ENCODE data around the gene HMHB1.

HMHB1 gene

GRCh38 chr5:143828710-143829109 lies 16.7 kb downstream of the HMHB1 start:
- no peak overlapping the region for H3K4me3 ChIP-seq (ENCODE audit: low read depth, low read length)

GRCh38 chr5:143833177-143833576 lies 21.2 kb downstream of the HMHB1 start:
- DNase-seq: no peak
- TF ChIP-seq, protein P1, sequence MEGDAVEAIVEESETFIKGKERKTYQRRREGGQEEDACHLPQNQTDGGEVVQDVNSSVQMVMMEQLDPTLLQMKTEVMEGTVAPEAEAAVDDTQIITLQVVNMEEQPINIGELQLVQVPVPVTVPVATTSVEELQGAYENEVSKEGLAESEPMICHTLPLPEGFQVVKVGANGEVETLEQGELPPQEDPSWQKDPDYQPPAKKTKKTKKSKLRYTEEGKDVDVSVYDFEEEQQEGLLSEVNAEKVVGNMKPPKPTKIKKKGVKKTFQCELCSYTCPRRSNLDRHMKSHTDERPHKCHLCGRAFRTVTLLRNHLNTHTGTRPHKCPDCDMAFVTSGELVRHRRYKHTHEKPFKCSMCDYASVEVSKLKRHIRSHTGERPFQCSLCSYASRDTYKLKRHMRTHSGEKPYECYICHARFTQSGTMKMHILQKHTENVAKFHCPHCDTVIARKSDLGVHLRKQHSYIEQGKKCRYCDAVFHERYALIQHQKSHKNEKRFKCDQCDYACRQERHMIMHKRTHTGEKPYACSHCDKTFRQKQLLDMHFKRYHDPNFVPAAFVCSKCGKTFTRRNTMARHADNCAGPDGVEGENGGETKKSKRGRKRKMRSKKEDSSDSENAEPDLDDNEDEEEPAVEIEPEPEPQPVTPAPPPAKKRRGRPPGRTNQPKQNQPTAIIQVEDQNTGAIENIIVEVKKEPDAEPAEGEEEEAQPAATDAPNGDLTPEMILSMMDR (IDR thresholded peaks at IDR 0.05; ENCODE audit: low read depth, low read length): no peak
- Histone ChIP-seq H3K36me3 (no peaks in the 10 kb centered on the region), H3K4me1 (no peaks in the 10 kb centered on the region), H3K4me3 (ENCODE audit: low read depth, low read length) (no peak overlapping the region), H3K9me3 (no peaks in the 10 kb centered on the region), H3K27me3 (no peaks in the 10 kb centered on the region)

More at GRCh38 chr5:143828710-143829109, 16.7 kb downstream of the HMHB1 start:
- TF ChIP-seq, protein P1 (IDR thresholded peaks at IDR 0.05; ENCODE audit: low read depth, low read length): no peak
- no peak for DNase-seq
- no peaks in the 10 kb centered on the region for H3K9me3 ChIP-seq
- no peaks in the 10 kb centered on the region; the same call in 1 of the 2 replicates for H3K27me3 ChIP-seq
- no peaks in the 10 kb centered on the region for H3K36me3 ChIP-seq
- no peaks in the 10 kb centered on the region; the same call in 1 of the 2 replicates for H3K4me1 ChIP-seq

DNA sequence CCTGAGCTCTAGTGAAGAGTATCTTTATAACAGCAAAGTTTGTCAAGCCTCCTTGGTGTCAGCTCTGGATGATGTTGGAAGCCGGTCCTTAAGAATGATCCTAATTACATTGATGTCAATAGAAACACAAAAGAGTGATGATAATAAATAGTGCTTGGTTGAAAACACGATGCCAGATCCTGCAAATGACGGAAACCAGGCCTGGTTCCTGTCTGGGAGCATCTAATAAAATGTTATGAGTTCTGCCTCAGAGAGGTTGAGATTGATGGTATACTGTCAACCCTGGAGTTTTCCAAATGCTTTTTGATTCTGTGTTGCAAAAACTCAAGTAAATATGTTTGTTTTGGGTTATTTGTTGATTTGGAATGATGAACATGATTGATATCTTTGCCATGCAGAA lies 23.3 kb downstream of the HMHB1 start:
- no peaks in the 10 kb centered on the region for H3K27me3 ChIP-seq
- no peaks in the 10 kb centered on the region for H3K36me3 ChIP-seq
- H3K4me3 ChIP-seq (ENCODE audit: low read depth, low read length): no peak overlapping the region
- H3K9me3 ChIP-seq: no peaks in the 10 kb centered on the region
- no peak for DNase-seq
- TF ChIP-seq, protein P1 (IDR thresholded peaks at IDR 0.05; ENCODE audit: low read depth, low read length): no peak
- no peaks in the 10 kb centered on the region for H3K4me1 ChIP-seq

DNA sequence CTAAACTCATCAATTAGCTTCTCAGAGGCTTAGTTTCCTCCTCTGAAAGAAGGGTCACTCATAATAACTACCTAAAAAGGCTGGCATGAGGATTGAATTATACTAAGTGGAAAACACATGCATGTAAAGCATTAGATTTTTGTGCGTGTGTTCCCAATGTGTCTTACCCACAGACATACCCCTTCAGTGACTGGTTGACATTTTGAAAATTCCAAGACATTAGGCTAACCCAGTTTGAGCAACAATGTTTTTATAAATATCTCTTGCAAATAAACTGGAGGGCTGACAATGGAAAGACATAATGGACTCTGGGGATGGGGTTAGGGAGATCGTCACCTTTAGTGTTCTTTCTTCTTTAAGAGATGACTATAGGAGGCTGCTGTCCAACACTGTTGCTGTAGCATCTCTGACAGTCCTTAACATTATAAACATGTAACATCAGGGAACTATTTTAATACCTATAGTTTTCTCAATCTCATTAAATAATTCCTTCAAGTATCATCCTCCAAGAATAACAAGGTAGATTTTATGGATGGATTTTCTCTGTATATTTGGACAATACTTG lies 24.3 kb downstream of the HMHB1 start:
- TF ChIP-seq, protein P1 (IDR thresholded peaks at IDR 0.05; ENCODE audit: low read depth, low read length): no peak
- no peaks in the 10 kb centered on the region for H3K27me3 ChIP-seq
- H3K4me3 ChIP-seq (ENCODE audit: low read depth, low read length): no peak overlapping the region
- DNase-seq: no peak
- no peaks in the 10 kb centered on the region for H3K4me1 ChIP-seq
- no peaks in the 10 kb centered on the region for H3K36me3 ChIP-seq
- H3K9me3 ChIP-seq: no peaks in the 10 kb centered on the region

GRCh38 chr5:143837306-143837848 lies 25.4 kb downstream of the HMHB1 start:
- TF ChIP-seq, protein P1 (IDR thresholded peaks at IDR 0.05; ENCODE audit: low read depth, low read length): no peak
- no peaks in the 10 kb centered on the region for H3K4me1 ChIP-seq
- no peaks in the 10 kb centered on the region for H3K36me3 ChIP-seq
- H3K27me3 ChIP-seq: no peaks in the 10 kb centered on the region
- no peak overlapping the region for H3K4me3 ChIP-seq (ENCODE audit: low read depth, low read length)
- H3K9me3 ChIP-seq: no peaks in the 10 kb centered on the region
- DNase-seq: peak; percentile 45

- Histone ChIP-seq H3K9me3 (no peaks in the 10 kb centered on the region), H3K4me3 (ENCODE audit: low read depth, low read length) (no peak overlapping the region), H3K36me3 (no peaks in the 10 kb centered on the region), H3K27me3 (peaks cover 9% of the 10 kb centered on the region; the same call in 1 of the 2 replicates), H3K4me1 (no peaks in the 10 kb centered on the region)
- TF ChIP-seq, protein P1 (IDR thresholded peaks at IDR 0.05; ENCODE audit: low read depth, low read length): no peak
- DNase-seq: no peak
Observed at GRCh38 chr5:143841446-143841845, 29.5 kb downstream of the HMHB1 start.

Measured in BE2C (cell line).